Ovary (tissue), 3 donors: Measurements from ENCODE around the gene CASTOR2.

ENCODE experiments used
- CTCF ChIP-seq, 3 donors: fragments of 450-650 bp in 2 of 3; fragments of 200-600 bp in 1 of 3; IDR thresholded peaks; one replicate each; pipeline versions ENCODE4 v1.5.1 to v1.8.0; 2016 to 2022; ENCODE audit warnings: antibody characterized with exemption in 3 of 3, mild to moderate bottlenecking in 1 of 3
- EP300 ChIP-seq: sonication (generic); formaldehyde crosslinking; IDR thresholded peaks from one replicate; pipeline ENCODE4 v1.6.1; 2017; ENCODE audit warnings: antibody characterized with exemption
- POLR2A ChIP-seq: fragments of 450-650 bp; IDR thresholded peaks from one replicate; pipeline ENCODE4 v1.6.1; 2017; ENCODE audit warnings: antibody characterized with exemption, mild to moderate bottlenecking, moderate library complexity
- donor health status: DM: no; HTN: no; CAD: no.

GRCh38 chr7:75055155-75055554 is 90.7 kb downstream of the CASTOR2 start:
- no peak for TF ChIP-seq CTCF (IDR thresholded peaks at IDR 0.05)
- no peak for TF ChIP-seq POLR2A
- no peak for TF ChIP-seq EP300
